Measurements from ENCODE around the gene RBL2.

DNA sequence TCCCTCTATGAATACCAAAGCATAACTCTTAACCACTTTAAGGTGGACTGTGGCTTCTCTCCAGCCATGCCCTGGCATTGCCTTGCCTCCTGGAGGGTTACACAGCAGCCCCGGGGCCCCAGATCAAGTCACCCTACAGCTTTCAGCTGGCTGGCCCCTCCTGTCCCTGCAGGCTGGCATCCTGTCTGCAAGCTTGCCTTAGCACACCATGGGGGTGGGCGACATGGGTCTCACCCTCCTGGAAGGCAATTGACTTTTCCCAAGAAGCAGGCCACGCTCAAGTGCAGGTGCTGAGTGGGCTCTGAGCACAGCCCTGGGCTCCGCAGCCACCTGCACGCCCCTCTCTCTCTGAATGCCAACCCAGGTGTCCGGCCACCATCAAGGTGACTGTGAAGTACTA lies 94.5 kb downstream of the RBL2 start:
- no peak for TF ChIP-seq POLR2A (IDR thresholded peaks at IDR 0.05)
- TF ChIP-seq, protein P1, sequence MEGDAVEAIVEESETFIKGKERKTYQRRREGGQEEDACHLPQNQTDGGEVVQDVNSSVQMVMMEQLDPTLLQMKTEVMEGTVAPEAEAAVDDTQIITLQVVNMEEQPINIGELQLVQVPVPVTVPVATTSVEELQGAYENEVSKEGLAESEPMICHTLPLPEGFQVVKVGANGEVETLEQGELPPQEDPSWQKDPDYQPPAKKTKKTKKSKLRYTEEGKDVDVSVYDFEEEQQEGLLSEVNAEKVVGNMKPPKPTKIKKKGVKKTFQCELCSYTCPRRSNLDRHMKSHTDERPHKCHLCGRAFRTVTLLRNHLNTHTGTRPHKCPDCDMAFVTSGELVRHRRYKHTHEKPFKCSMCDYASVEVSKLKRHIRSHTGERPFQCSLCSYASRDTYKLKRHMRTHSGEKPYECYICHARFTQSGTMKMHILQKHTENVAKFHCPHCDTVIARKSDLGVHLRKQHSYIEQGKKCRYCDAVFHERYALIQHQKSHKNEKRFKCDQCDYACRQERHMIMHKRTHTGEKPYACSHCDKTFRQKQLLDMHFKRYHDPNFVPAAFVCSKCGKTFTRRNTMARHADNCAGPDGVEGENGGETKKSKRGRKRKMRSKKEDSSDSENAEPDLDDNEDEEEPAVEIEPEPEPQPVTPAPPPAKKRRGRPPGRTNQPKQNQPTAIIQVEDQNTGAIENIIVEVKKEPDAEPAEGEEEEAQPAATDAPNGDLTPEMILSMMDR (IDR thresholded peaks at IDR 0.05): no peak
